PC-9 (cell line): ENCODE results near the gene TP53BP2. TPM values are rescaled to one million over a fixed set of nuclear protein-coding genes. Genes with fewer than 3 reads are reported as not detected.

Experiments
- BruUV-seq: library from RNA; stranded (reverse); fragments of 400-500 nt; replicated peaks from 2 replicates; lab custom pipeline; 2021; lab: Mats Ljungman, UMichigan
- CTCF ChIA-PET: fragments of 300-600 bp; sonication (Branson Sonifier 250); formaldehyde crosslinking; loops from one replicate; lab custom pipeline; 2022; ENCODE audit warnings: antibody characterized with exemption; lab: Charles Lee
- POLR2A ChIA-PET: fragments of 300-600 bp; sonication (Branson Sonifier 250); formaldehyde crosslinking; loops from one replicate; lab custom pipeline; 2022; ENCODE audit warnings: antibody characterized with exemption; ENCODE audit not compliant: unreplicated experiment; lab: Charles Lee
- DNase-seq, 2 experiments: peaks; one replicate each; pipeline versions ENCODE4 v3.0.0 to v3.0.0-alpha.2; 2015 to 2022; ENCODE audit warnings: mixed read lengths in 1 of 2
- H2AFZ ChIP-seq: fragments of 200-600 bp; sonication (generic); 2 replicates; pipeline ENCODE4 v1.8.1; 2017; ENCODE audit warnings: antibody characterized with exemption
- H3F3A ChIP-seq: fragments of 200-600 bp; sonication (generic); 2 replicates; pipeline ENCODE4 v1.8.1; 2017; ENCODE audit warnings: antibody characterized with exemption, mild to moderate bottlenecking, low read depth; ENCODE audit not compliant: insufficient read depth
- H3K27ac ChIP-seq: fragments of 200-600 bp; sonication (generic); 2 replicates; pipeline ENCODE4 v1.6.1; 2016; ENCODE audit warnings: mixed run types
- H3K27me3 ChIP-seq: fragments of 200-600 bp; sonication (generic); 2 replicates; pipeline ENCODE4 v1.6.1; 2016; ENCODE audit warnings: low read depth, mixed run types; ENCODE audit not compliant: insufficient read depth
- H3K36me3 ChIP-seq: fragments of 200-600 bp; sonication (generic); 2 replicates; pipeline ENCODE4 v1.6.1; 2016; ENCODE audit warnings: low read depth, mixed run types
- H3K4me1 ChIP-seq: fragments of 200-600 bp; sonication (generic); replicated peaks from 2 replicates; pipeline ENCODE4 v1.6.1; 2016; ENCODE audit warnings: mixed run types; ENCODE audit not compliant: insufficient read depth
- H3K4me2 ChIP-seq: fragments of 200-600 bp; sonication (generic); 2 replicates; pipeline ENCODE4 v1.6.1; 2017; ENCODE audit warnings: mixed run types
- H3K4me3 ChIP-seq: fragments of 200-600 bp; sonication (generic); 2 replicates; pipeline ENCODE4 v1.6.1; 2016; ENCODE audit warnings: mixed run types
- H3K79me2 ChIP-seq: fragments of 200-600 bp; sonication (generic); 2 replicates; pipeline ENCODE4 v1.6.1; 2017; ENCODE audit warnings: low read depth, mixed run types
- H3K9me2 ChIP-seq: fragments of 200-600 bp; sonication (generic); 2 replicates; pipeline ENCODE4 v1.8.1; 2017; ENCODE audit warnings: mild to moderate bottlenecking; ENCODE audit not compliant: insufficient read depth
- H3K9me3 ChIP-seq: fragments of 200-600 bp; sonication (generic); 2 replicates; pipeline ENCODE4 v1.8.1; 2016; ENCODE audit warnings: low read depth; ENCODE audit not compliant: insufficient read depth
- H4K20me1 ChIP-seq: fragments of 200-600 bp; sonication (generic); 2 replicates; pipeline ENCODE4 v1.8.1; 2017; ENCODE audit not compliant: insufficient read depth
- CTCF ChIP-seq: fragments of 200-600 bp; sonication (generic); conservative IDR thresholded peaks from 2 replicates; pipeline ENCODE4 v1.6.1; 2017; ENCODE audit warnings: mixed run types, antibody characterized with exemption, mild to moderate bottlenecking, moderate library complexity
- EZH2 ChIP-seq: fragments of 200-600 bp; sonication (generic); IDR thresholded peaks from 2 replicates; pipeline ENCODE4 v1.8.0; 2017; ENCODE audit warnings: antibody characterized with exemption, low read depth
- intact Hi-C: fragments of 100-400 bp; cut with micrococcal nuclease; formaldehyde crosslinking; loops from one replicate; pipeline ENCODE4 v1.10.0; 2022; ENCODE audit not compliant: unreplicated experiment
- total RNA-seq: library from RNA; stranded (reverse); gene quantifications from 2 replicates; pipeline ENCODE4 v1.2.3, GENCODE V29; 2021

Gene TP53BP2
- total RNA-seq, 1 experiment from 2014 or later = 63.1 TPM

- Histone ChIP-seq H3K4me3 (no peak overlapping the region), H3K4me1 (peaks cover 27% of the 10 kb centered on the region), H3K27me3 (no peaks in the 10 kb centered on the region), H2AFZ (no peak overlapping the region), H3K9me3 (no peaks in the 10 kb centered on the region), H3K27ac (0 out of 2 replicates have a peak overlapping the region, but pooled peaks have one; percentile 6), H3F3A (peaks cover 37% of the 10 kb centered on the region), H3K4me2 (no peak overlapping the region), H4K20me1 (0 out of 2 replicates have a peak, but pooled peaks cover 5% of the 10 kb centered on the region), H3K36me3 (peaks cover 6% of the 10 kb centered on the region; the same call in 1 of the 2 replicates), H3K9me2 (no peaks in the 10 kb centered on the region), H3K79me2 (peaks cover 90% of the 10 kb centered on the region)
- DNase-seq = no peak
- ChIA-PET CTCF (interaction anchor here (0.6 kb wide), 1 partner anchor 53 kb away, joined by 4 read pairs; no protein-coding TSS in a partner anchor), POLR2A (no interaction called here)
- intact Hi-C loops = no loop called here
- TF ChIP-seq EZH2 = no peak
- no peak for TF ChIP-seq CTCF
- BruUV-seq = no TSS peak
Measured at GRCh38 chr1:223827193-223827663, 18.5 kb downstream of the TP53BP2 start.

- CTCF ChIA-PET = interaction anchor here (0.6 kb wide), 1 partner anchor 54 kb away, joined by 4 read pairs; no protein-coding TSS in a partner anchor
Measured at GRCh38 chr1:223825767-223826748, 19.7 kb downstream of the TP53BP2 start.

More at GRCh38 chr1:223825767-223826748, 19.7 kb downstream of the TP53BP2 start:
- H2AFZ ChIP-seq = no peak overlapping the region
- TF ChIP-seq CTCF (no peak), EZH2 (no peak)
- H3K9me2 ChIP-seq = no peaks in the 10 kb centered on the region
- intact Hi-C loops = no loop called here
- H3F3A ChIP-seq = peaks cover 29% of the 10 kb centered on the region; the same call in 1 of the 2 replicates
- no peak overlapping the region for H3K27ac ChIP-seq
- H3K4me1 ChIP-seq = peaks cover 20% of the 10 kb centered on the region
- H3K27me3 ChIP-seq = no peaks in the 10 kb centered on the region
- H3K4me3 ChIP-seq = no peak overlapping the region
- peaks cover 11% of the 10 kb centered on the region; the same call in 1 of the 2 replicates for H3K36me3 ChIP-seq
- H3K79me2 ChIP-seq = peaks cover 100% of the 10 kb centered on the region
- no TSS peak for BruUV-seq
- POLR2A ChIA-PET = no interaction called here
- H3K9me3 ChIP-seq = no peaks in the 10 kb centered on the region
- DNase-seq = no peak
- H3K4me2 ChIP-seq = no peak overlapping the region
- H4K20me1 ChIP-seq = 0 out of 2 replicates have a peak, but pooled peaks cover 5% of the 10 kb centered on the region
